HepG2 (cell line): Measurements from ENCODE around the gene RAC3. TPM values are rescaled to one million over a fixed set of nuclear protein-coding genes. Genes with fewer than 3 reads are reported as not detected.

Source experiments
- EHMT2 ChIP-seq: fragments of 200-600 bp; sonication (generic); IDR thresholded peaks from 2 replicates; pipeline ENCODE4 v1.7.0; 2017; ENCODE audit warnings: antibody characterized with exemption, low read depth, low read length, borderline replicate concordance
- FOXA1 ChIP-seq, 2 experiments: fragments of 450-650 bp in 1 of 2; sonication (generic) in 1 of 2; formaldehyde crosslinking in 1 of 2; IDR thresholded peaks; 2 replicates each; pipeline versions ENCODE4 v1.4.0 to v1.6.1; 2016 to 2020; ENCODE audit warnings: missing genetic modification reagents in 1 of 2
- FOXM1 ChIP-seq: sonication (generic); formaldehyde crosslinking; IDR thresholded peaks from 2 replicates; pipeline ENCODE4 v1.5.0; 2020; ENCODE audit warnings: missing genetic modification reagents
- GFI1 ChIP-seq: sonication (generic); formaldehyde crosslinking; IDR thresholded peaks from 2 replicates; pipeline ENCODE4 v1.5.0; 2020; ENCODE audit warnings: missing genetic modification reagents, mild to moderate bottlenecking, borderline replicate concordance
- HOXA3 ChIP-seq: sonication (generic); formaldehyde crosslinking; IDR thresholded peaks from 2 replicates; pipeline ENCODE4 v1.5.0; 2020; ENCODE audit warnings: missing genetic modification reagents
- MBD4 ChIP-seq: IDR thresholded peaks from 2 replicates; pipeline ENCODE4 v1.6.1; 2012; ENCODE audit warnings: low read length, inconsistent platforms, borderline replicate concordance
- NFYC ChIP-seq: IDR thresholded peaks from 2 replicates; pipeline ENCODE4 v1.6.1; 2016; ENCODE audit warnings: missing genetic modification reagents, missing compliant biosample characterization
- NR1H2 ChIP-seq: sonication (generic); formaldehyde crosslinking; IDR thresholded peaks from 2 replicates; pipeline ENCODE4 v1.8.1; 2022; ENCODE audit warnings: low read depth, missing genetic modification reagents, borderline replicate concordance
- ZBTB38 ChIP-seq: sonication (generic); formaldehyde crosslinking; IDR thresholded peaks from 2 replicates; pipeline ENCODE4 v1.5.1; 2020; ENCODE audit warnings: mild to moderate bottlenecking, missing genetic modification reagents
- ZNF138 ChIP-seq: sonication (generic); formaldehyde crosslinking; IDR thresholded peaks from 2 replicates; pipeline ENCODE4 v1.5.0; 2020; ENCODE audit warnings: mild to moderate bottlenecking, low read depth, missing genetic modification reagents
- ZNF235 ChIP-seq: sonication (generic); formaldehyde crosslinking; IDR thresholded peaks from 2 replicates; pipeline ENCODE4 v1.8.1; 2023; ENCODE audit warnings: mild to moderate bottlenecking, missing genetic modification reagents, borderline replicate concordance
- ZNF543 ChIP-seq: sonication (generic); formaldehyde crosslinking; IDR thresholded peaks from 2 replicates; pipeline ENCODE4 v1.4.0; 2020; ENCODE audit warnings: mild to moderate bottlenecking, missing genetic modification reagents
- ZNF670 ChIP-seq: sonication (generic); formaldehyde crosslinking; IDR thresholded peaks from 2 replicates; pipeline ENCODE4 v1.8.0; 2022; ENCODE audit warnings: mild to moderate bottlenecking, missing genetic modification reagents, borderline replicate concordance
- ZNF674 ChIP-seq: sonication (generic); formaldehyde crosslinking; IDR thresholded peaks from 2 replicates; pipeline ENCODE4 v1.5.0; 2020; ENCODE audit warnings: low read depth, mild to moderate bottlenecking, missing genetic modification reagents
- polyA plus RNA-seq, 8 experiments: library from polyadenylated mRNA; depleted of rRNA in 3 of 8; stranded (reverse) in 7 of 8; unstranded in 1 of 8; fragments of >200 nt; fragmentation: Illumina TruSeq in 4 of 8; extraction: Trizol in 4 of 8; gene quantifications; 2 replicates each; pipeline versions ENCODE4 v1.2.1 to v1.2.3, GENCODE V29; 2011 to 2016; ENCODE audit warnings: low read depth in 4 of 8, missing spikeins in 1 of 8, mixed read lengths in 1 of 8; ENCODE audit not compliant: insufficient read depth in 1 of 8
- total RNA-seq, 5 experiments: library from RNA; depleted of rRNA; stranded (reverse); fragments of >200 nt; fragmentation: Illumina TruSeq; extraction: Trizol; gene quantifications; 2 replicates each; pipeline ENCODE4 v1.2.3, GENCODE V29; 2016; ENCODE audit warnings: low read depth in 1 of 5
- TF ChIP-seq, protein P1 (sequence below): sonication (generic); formaldehyde crosslinking; IDR thresholded peaks from 2 replicates; pipeline ENCODE4 v1.5.1; 2020; ENCODE audit warnings: missing genetic modification reagents, mild to moderate bottlenecking, borderline replicate concordance
- TF ChIP-seq, protein P2 (sequence below): sonication (generic); formaldehyde crosslinking; conservative IDR thresholded peaks from 2 replicates; pipeline ENCODE4 v1.8.1; 2023; ENCODE audit warnings: missing genetic modification reagents
- TF ChIP-seq, protein P3 (sequence below): sonication (generic); formaldehyde crosslinking; IDR thresholded peaks from 2 replicates; pipeline ENCODE4 v1.4.0; 2020; ENCODE audit warnings: mild to moderate bottlenecking, low read depth, missing genetic modification reagents
- TF ChIP-seq, protein P4 (sequence below): sonication (generic); formaldehyde crosslinking; IDR thresholded peaks from 2 replicates; pipeline ENCODE4 v1.8.1; 2023; ENCODE audit warnings: missing genetic modification reagents, mild to moderate bottlenecking, borderline replicate concordance
- TF ChIP-seq, protein P5 (sequence below): sonication (generic); formaldehyde crosslinking; conservative IDR thresholded peaks from 2 replicates; pipeline ENCODE4 v1.5.0; 2020; ENCODE audit warnings: missing genetic modification reagents
- TF ChIP-seq, protein P6 (sequence below): sonication (generic); formaldehyde crosslinking; IDR thresholded peaks from 2 replicates; pipeline ENCODE4 v1.4.0; 2020; ENCODE audit warnings: missing genetic modification reagents, borderline replicate concordance

RAC3 gene
- total and polyA plus RNA-seq, 2 of the 13 experiments (the other 11 are each of a cell fraction or from before 2014, with no cell fraction given): 10.5 to 21.3 TPM

DNA sequence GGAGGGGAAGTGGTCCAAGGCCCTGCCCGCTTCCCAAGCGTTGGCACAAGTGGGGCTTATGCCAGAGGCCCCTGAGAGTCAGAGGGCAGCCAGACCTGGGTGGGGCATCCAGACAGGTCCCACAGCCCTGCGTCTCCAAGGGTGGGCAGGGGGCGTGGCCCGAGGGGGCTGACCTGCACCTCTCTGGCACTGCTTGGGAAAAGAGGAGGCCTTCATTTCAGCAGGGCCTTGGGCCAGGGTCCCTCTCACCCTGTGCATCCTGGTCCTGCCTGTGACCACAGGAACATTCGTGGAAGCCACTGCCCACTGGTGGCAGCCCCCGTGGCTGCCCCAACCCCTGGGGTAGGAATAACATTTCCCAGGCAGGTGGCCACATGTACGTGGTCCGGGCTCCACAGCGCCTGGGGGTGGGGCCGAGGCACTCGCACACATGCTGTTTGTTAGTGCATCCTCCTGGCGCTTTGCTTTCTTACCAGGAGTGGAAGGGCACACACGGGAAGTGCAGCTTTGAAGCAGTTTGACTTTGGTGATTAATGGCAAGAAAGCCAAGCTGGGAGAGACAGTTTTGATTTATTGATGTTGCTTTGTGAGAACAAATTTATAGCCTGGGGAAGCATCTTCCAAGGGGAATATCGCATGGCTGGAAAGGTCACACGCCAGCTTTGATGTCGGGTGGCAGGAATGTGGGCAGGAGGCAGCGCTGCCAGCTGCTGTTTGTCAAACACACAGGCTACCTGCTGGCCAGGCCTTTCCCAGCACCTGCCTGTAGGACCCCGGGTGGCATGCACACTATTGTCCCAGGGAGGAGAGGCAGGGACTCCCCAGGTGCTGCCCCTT is 13.1 kb upstream of the RAC3 start (continued):
- TF ChIP-seq, protein P1, sequence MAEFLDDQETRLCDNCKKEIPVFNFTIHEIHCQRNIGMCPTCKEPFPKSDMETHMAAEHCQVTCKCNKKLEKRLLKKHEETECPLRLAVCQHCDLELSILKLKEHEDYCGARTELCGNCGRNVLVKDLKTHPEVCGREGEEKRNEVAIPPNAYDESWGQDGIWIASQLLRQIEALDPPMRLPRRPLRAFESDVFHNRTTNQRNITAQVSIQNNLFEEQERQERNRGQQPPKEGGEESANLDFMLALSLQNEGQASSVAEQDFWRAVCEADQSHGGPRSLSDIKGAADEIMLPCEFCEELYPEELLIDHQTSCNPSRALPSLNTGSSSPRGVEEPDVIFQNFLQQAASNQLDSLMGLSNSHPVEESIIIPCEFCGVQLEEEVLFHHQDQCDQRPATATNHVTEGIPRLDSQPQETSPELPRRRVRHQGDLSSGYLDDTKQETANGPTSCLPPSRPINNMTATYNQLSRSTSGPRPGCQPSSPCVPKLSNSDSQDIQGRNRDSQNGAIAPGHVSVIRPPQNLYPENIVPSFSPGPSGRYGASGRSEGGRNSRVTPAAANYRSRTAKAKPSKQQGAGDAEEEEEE (CRISPR knock-in tag): no peak
- no peak for TF ChIP-seq ZNF670 (CRISPR knock-in tag)
- TF ChIP-seq, protein P2, sequence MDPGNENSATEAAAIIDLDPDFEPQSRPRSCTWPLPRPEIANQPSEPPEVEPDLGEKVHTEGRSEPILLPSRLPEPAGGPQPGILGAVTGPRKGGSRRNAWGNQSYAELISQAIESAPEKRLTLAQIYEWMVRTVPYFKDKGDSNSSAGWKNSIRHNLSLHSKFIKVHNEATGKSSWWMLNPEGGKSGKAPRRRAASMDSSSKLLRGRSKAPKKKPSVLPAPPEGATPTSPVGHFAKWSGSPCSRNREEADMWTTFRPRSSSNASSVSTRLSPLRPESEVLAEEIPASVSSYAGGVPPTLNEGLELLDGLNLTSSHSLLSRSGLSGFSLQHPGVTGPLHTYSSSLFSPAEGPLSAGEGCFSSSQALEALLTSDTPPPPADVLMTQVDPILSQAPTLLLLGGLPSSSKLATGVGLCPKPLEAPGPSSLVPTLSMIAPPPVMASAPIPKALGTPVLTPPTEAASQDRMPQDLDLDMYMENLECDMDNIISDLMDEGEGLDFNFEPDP (CRISPR knock-in tag): no peak
- TF ChIP-seq GFI1 (CRISPR knock-in tag): no peak
- no peak for TF ChIP-seq FOXA1 (IDR thresholded peaks at IDR 0.05)
- TF ChIP-seq FOXA1 (CRISPR knock-in tag; IDR thresholded peaks at IDR 0.05): no peak
- TF ChIP-seq, protein P3, sequence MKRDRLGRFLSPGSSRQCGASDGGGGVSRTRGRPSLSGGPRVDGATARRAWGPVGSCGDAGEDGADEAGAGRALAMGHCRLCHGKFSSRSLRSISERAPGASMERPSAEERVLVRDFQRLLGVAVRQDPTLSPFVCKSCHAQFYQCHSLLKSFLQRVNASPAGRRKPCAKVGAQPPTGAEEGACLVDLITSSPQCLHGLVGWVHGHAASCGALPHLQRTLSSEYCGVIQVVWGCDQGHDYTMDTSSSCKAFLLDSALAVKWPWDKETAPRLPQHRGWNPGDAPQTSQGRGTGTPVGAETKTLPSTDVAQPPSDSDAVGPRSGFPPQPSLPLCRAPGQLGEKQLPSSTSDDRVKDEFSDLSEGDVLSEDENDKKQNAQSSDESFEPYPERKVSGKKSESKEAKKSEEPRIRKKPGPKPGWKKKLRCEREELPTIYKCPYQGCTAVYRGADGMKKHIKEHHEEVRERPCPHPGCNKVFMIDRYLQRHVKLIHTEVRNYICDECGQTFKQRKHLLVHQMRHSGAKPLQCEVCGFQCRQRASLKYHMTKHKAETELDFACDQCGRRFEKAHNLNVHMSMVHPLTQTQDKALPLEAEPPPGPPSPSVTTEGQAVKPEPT (CRISPR knock-in tag): no peak
- TF ChIP-seq EHMT2: no peak
- no peak for TF ChIP-seq FOXM1
- TF ChIP-seq ZNF674 (CRISPR knock-in tag): no peak; the same call in 1 of the 2 replicates
- TF ChIP-seq MBD4: no peak
- no peak for TF ChIP-seq NR1H2
- TF ChIP-seq ZNF543 (CRISPR knock-in tag): 0 out of 2 replicates have a peak, but pooled peaks have one; percentile 15
- TF ChIP-seq, protein P4, sequence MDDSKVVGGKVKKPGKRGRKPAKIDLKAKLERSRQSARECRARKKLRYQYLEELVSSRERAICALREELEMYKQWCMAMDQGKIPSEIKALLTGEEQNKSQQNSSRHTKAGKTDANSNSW (CRISPR knock-in tag): no peak
- TF ChIP-seq ZNF235 (CRISPR knock-in tag): no peak; the same call in 1 of the 2 replicates
- TF ChIP-seq HOXA3: no peak
- TF ChIP-seq ZBTB38: 0 out of 2 replicates have a peak, but pooled peaks have one; percentile 22
- TF ChIP-seq, protein P5, sequence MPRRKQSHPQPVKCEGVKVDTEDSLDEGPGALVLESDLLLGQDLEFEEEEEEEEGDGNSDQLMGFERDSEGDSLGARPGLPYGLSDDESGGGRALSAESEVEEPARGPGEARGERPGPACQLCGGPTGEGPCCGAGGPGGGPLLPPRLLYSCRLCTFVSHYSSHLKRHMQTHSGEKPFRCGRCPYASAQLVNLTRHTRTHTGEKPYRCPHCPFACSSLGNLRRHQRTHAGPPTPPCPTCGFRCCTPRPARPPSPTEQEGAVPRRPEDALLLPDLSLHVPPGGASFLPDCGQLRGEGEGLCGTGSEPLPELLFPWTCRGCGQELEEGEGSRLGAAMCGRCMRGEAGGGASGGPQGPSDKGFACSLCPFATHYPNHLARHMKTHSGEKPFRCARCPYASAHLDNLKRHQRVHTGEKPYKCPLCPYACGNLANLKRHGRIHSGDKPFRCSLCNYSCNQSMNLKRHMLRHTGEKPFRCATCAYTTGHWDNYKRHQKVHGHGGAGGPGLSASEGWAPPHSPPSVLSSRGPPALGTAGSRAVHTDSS (CRISPR knock-in tag): no peak
- TF ChIP-seq, protein P6, sequence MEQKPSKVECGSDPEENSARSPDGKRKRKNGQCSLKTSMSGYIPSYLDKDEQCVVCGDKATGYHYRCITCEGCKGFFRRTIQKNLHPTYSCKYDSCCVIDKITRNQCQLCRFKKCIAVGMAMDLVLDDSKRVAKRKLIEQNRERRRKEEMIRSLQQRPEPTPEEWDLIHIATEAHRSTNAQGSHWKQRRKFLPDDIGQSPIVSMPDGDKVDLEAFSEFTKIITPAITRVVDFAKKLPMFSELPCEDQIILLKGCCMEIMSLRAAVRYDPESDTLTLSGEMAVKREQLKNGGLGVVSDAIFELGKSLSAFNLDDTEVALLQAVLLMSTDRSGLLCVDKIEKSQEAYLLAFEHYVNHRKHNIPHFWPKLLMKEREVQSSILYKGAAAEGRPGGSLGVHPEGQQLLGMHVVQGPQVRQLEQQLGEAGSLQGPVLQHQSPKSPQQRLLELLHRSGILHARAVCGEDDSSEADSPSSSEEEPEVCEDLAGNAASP (CRISPR knock-in tag): no peak
- no peak for TF ChIP-seq NFYC (CRISPR knock-in tag)
- TF ChIP-seq ZNF138 (CRISPR knock-in tag): peak; percentile 34; the same call in 1 of the 2 replicates
